Panc1 (cell line): ENCODE results near the gene FAM186B.

Experiments used
- CTCF ChIP-seq: fragments of 450-650 bp; IDR thresholded peaks from 2 replicates; pipeline ENCODE4 v1.5.1; 2017; ENCODE audit warnings: mild to moderate bottlenecking
- REST ChIP-seq, 2 experiments: IDR thresholded peaks; 2 replicates each; pipeline ENCODE4 v1.6.1; 2011 to 2012; ENCODE audit warnings: low read depth in 2 of 2, control low read depth in 1 of 2, low read length in 1 of 2, mild to moderate bottlenecking in 1 of 2, moderate library complexity in 1 of 2; ENCODE audit not compliant: insufficient read depth in 1 of 2

DNA sequence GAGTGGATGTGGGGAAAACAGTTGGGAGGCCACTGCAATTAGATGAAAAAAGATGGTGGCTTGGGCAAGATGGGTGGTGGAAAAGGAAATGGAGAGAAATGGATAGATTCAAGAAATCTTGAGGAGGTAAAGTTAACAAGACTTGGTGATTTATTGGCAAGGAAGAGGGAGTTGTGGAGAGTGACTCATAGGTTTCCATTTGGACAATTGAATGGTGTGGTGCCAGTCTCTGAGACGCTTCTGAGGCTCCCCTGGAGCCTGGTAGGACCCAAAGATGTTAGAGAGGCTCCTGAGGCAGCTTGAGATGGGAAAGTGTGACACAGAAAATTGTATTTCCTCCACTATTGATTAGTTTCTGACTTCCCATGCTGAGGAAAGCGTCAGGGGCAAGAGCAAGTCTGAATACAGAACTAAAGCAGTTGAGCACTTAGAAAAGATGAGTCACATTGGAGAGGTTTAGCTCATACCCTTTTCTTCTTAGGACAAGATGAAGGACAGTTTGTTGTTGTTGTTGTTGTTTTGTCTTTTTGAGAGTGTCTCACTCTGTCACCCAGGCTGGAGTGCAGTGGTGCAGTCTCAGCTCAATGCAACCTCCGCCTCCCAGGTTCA lies 22.4 kb upstream of the FAM186B start:
- no peak for TF ChIP-seq CTCF
- TF ChIP-seq REST (IDR thresholded peaks at IDR 0.05; ENCODE audit: insufficient read depth in 1 of 2, low read depth in 2 of 2, low read length in 1 of 2) = no peak
